Large intestine (tissue), 3 donors: Measurements from ENCODE around the gene PLEKHG3. TPM values are rescaled to one million over a fixed set of nuclear protein-coding genes. Genes with fewer than 3 reads are reported as not detected.
"Not testable (repeated sequence)": the region's sequence is repeated elsewhere in the genome, so short reads cannot be mapped to it uniquely, and the experiment has no call there.

Experiments
- DNase-seq, 2 donors: peaks; one replicate each; pipeline versions ENCODE4 v3.0.0 to v3.0.0-alpha.2; 2013
- H3K27ac ChIP-seq: one replicate; pipeline ENCODE4 v1.5.1; 2013; ENCODE audit warnings: low read length
- H3K27me3 ChIP-seq: 2 replicates; pipeline ENCODE4 v1.6.1; 2013; ENCODE audit warnings: low read length; ENCODE audit not compliant: control insufficient read depth, insufficient read depth
- H3K36me3 ChIP-seq: 2 replicates; pipeline ENCODE4 v1.6.1; 2013; ENCODE audit warnings: low read length; ENCODE audit not compliant: control insufficient read depth, insufficient read depth
- H3K4me1 ChIP-seq: one replicate; pipeline ENCODE4 v1.6.1; 2013; ENCODE audit warnings: low read length; ENCODE audit not compliant: control insufficient read depth, insufficient read depth
- H3K4me3 ChIP-seq: one replicate; pipeline ENCODE4 v1.5.1; 2013; ENCODE audit warnings: low read length
- H3K9me3 ChIP-seq: one replicate; pipeline ENCODE4 v1.6.1; 2013; ENCODE audit warnings: mild to moderate bottlenecking, low read depth, low read length, moderate library complexity; ENCODE audit not compliant: control insufficient read depth
- WGBS: methylation state at CpG from one replicate; pipeline ENCODE4 v1.1.5; 2013; ENCODE audit warnings: low lambda C conversion rate; ENCODE audit not compliant: insufficient coverage; 5-methylcytosine and 5-hydroxymethylcytosine counted together
- polyA plus RNA-seq: library from polyadenylated mRNA; unstranded; fragments of 120-200 nt; gene quantifications from one replicate; pipeline ENCODE4 v1.2.1, GENCODE V29; 2013

PLEKHG3 gene
- polyA plus RNA-seq, 1 donor, result 56.1 TPM

DNA sequence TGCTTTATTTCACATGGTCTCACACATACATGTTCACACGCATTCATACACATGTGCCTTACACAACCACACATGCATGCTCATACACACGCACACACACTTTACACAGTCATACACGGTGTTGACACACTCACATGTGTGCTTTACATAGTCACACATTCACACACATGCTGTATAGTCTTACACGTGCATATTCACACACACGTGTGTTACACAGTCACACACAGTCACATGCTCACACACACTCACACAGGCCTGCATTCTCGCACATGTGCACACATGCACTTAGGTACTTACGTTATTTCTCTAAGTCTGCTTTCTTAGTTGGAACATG, 18.0 kb upstream of the PLEKHG3 start:
- H3K4me1 ChIP-seq, result peaks cover 28% of the 10 kb centered on the region
- H3K27me3 ChIP-seq, result no peaks in the 10 kb centered on the region
- no peak for DNase-seq
- no peak overlapping the region for H3K27ac ChIP-seq
- no peaks in the 10 kb centered on the region for H3K36me3 ChIP-seq
- WGBS, result 100% methylated on average over 3 of the region's 7 CpGs
- H3K4me3 ChIP-seq, result no peak overlapping the region
- H3K9me3 ChIP-seq, result no peaks in the 10 kb centered on the region

DNA sequence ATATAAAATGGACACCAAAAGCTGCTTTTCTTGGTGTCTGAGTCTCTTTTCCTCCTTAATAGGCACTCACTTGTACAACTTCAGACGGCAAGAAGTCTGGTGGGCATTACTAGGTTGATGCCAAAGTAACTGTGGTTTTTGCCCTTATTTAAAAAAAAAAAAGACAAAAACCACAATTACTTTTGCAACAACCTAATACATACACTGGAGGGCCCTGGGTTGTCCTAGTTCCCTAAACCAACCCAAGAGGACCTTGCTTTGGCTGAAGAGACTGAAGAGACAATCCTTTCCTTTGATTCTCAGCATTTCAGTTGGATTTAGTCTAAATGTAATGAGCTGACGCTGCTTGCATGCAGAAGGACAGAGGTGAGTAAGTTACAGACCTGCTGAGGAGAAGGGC, 16.2 kb upstream of the PLEKHG3 start:
- no CpG with 5 or more reads among the region's 2 CpGs for WGBS
- no peaks in the 10 kb centered on the region for H3K27me3 ChIP-seq
- no peak for DNase-seq
- peaks cover 18% of the 10 kb centered on the region for H3K4me1 ChIP-seq
- H3K9me3 ChIP-seq, result no peaks in the 10 kb centered on the region
- H3K27ac ChIP-seq, result no peak overlapping the region
- no peaks in the 10 kb centered on the region for H3K36me3 ChIP-seq
- H3K4me3 ChIP-seq, result no peak overlapping the region

DNA sequence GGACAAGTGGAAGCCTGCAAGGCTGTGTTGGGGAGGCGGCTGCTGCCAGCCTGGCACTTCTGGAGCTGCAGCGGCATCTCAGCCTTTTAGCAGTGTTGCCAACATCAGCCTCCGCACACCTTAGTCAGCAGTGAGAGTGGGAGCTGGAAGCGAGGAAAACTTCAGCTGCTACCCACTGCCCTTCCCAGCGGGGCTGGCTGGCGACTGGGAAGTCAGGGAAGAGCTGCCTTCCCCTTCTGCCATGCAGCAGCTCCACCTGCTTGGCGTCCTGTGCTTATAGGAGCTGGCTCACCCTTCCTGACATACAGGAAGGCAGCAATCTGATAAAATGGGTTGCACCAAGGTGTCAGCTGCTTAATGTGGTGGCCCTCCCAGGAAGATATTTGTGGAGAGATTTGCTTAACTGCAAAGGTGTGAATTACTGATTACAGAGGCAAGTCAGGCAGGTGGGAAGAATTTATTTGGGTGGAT, 15.4 kb upstream of the PLEKHG3 start:
- H3K9me3 ChIP-seq, result no peaks in the 10 kb centered on the region
- DNase-seq, result peak in 1 of 2 donors; percentile 81
- peaks cover 18% of the 10 kb centered on the region for H3K4me1 ChIP-seq
- no peaks in the 10 kb centered on the region for H3K36me3 ChIP-seq
- H3K4me3 ChIP-seq, result no peak overlapping the region
- WGBS, result no CpG with 5 or more reads among the region's 7 CpGs
- no peaks in the 10 kb centered on the region for H3K27me3 ChIP-seq
- H3K27ac ChIP-seq, result peak overlapping the region; percentile 74

DNA sequence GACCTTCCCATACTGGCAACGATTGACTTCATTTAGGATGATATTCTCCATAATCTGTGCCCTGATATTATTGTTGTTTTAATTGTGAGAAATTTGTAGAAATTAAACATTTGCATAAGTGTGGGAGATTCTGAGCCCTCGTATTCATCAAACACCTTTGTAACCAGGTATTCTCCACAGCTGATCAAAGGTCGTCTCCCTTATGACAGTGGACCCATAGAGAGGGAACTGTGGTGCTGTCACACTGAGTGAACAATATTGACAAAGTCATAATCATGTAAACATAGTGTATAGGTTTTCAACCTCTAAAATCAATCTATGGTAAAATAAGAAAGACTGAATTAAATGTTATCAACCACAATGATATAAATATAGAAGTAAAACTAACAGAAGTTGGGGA, 14.9 kb upstream of the PLEKHG3 start:
- no peaks in the 10 kb centered on the region for H3K27me3 ChIP-seq
- H3K9me3 ChIP-seq, result no peaks in the 10 kb centered on the region
- peak in 1 of 2 donors; percentile 82 for DNase-seq
- peaks cover 18% of the 10 kb centered on the region for H3K4me1 ChIP-seq
- no peak overlapping the region for H3K4me3 ChIP-seq
- no peaks in the 10 kb centered on the region for H3K36me3 ChIP-seq
- H3K27ac ChIP-seq, result peak overlapping the region; percentile 74
- no CpG with 5 or more reads among the region's 3 CpGs for WGBS

DNA sequence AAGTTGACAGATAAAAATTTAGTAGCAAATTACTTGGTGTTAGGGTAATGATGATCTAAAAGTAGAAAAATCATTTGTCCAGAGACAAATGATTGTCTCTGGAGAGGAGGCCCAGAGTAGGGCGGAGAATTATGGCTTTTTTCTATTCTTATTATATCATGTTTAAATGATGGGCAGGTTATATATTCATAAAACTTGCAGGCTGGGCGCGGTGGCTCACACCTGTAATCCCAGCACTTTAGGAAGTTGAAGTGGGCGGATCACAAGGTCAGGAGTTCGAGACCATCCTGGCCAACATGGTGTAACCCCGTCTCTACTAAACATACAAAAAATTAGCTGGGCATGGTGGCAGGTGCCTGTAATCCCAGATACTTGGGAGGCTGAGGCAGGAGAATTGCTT, 13.6 kb upstream of the PLEKHG3 start:
- H3K4me1 ChIP-seq, result peaks cover 18% of the 10 kb centered on the region
- not testable (repeated sequence) for H3K4me3 ChIP-seq, H3K27me3 ChIP-seq, H3K27ac ChIP-seq, H3K9me3 ChIP-seq, H3K36me3 ChIP-seq, DNase-seq
- no CpG with 5 or more reads among the region's 6 CpGs for WGBS

DNA sequence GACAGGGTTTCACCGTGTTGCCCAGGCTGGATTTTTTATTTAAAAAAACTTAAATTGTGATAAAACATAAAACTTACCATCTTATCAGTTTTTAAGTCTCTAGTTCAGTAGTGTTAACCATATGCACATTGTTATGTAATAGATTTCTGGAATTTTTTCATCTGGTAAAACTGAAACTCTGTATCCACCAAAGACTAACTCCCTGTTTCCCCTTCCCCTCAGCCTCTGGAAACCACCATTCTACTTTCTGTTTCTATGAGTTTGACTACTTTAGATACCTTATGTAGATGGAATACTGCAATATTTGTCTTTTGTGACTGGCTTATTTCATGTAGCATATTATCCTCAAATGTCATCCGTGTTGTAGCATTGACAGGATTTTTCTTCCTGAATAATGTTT, 12.8 kb upstream of the PLEKHG3 start:
- Histone ChIP-seq H3K9me3 (no peaks in the 10 kb centered on the region), H3K4me3 (no peak overlapping the region), H3K27ac (no peak overlapping the region), H3K4me1 (peaks cover 23% of the 10 kb centered on the region), H3K27me3 (no peaks in the 10 kb centered on the region), H3K36me3 (no peaks in the 10 kb centered on the region)
- 100% methylated on average over 1 of the region's 2 CpGs for WGBS
- no peak for DNase-seq

DNA sequence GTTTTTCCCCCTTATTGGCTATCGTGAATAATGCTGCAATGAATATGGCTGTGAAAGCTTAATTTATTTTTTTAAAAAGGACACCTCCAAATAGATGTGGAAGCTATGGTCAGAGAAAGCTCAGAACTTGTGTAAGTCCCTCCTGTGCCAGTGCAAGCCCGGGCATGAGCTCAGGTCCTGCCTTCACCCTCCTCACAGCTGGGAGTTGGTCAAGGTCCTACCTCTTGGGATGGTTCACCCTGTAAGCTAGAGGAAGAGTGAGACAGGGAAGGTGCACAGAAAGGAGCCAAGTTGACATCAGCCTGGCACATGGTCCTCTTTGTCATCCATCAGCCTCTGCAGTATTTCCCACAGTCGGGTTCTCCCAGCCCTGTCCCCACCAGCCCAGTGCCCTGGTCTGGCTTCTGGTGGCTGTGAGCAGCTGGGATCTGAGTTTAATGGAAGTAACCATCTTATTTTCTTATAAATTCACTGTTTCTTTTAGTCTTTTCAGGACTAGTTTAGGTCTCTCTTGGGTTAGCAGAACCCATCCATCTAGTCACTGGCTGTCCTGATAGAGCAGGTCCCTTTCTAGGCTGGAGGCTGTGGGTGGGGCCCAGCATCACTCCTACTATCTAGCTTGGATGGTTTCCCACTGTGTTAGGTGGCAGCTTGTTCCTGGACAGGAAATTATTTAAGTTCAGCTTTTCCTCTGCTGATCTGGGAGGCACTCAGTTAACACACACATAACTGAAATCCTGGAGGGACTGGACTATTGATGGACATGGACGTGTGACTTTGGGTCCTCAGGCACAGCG, 11.8 kb upstream of the PLEKHG3 start:
- Histone ChIP-seq H3K27me3 (peaks cover 3% of the 10 kb centered on the region), H3K27ac (no peak overlapping the region), H3K36me3 (no peaks in the 10 kb centered on the region), H3K9me3 (no peaks in the 10 kb centered on the region), H3K4me3 (no peak overlapping the region), H3K4me1 (peaks cover 28% of the 10 kb centered on the region)
- WGBS, result no CpG with 5 or more reads among the region's 5 CpGs
- DNase-seq, result no peak

DNA sequence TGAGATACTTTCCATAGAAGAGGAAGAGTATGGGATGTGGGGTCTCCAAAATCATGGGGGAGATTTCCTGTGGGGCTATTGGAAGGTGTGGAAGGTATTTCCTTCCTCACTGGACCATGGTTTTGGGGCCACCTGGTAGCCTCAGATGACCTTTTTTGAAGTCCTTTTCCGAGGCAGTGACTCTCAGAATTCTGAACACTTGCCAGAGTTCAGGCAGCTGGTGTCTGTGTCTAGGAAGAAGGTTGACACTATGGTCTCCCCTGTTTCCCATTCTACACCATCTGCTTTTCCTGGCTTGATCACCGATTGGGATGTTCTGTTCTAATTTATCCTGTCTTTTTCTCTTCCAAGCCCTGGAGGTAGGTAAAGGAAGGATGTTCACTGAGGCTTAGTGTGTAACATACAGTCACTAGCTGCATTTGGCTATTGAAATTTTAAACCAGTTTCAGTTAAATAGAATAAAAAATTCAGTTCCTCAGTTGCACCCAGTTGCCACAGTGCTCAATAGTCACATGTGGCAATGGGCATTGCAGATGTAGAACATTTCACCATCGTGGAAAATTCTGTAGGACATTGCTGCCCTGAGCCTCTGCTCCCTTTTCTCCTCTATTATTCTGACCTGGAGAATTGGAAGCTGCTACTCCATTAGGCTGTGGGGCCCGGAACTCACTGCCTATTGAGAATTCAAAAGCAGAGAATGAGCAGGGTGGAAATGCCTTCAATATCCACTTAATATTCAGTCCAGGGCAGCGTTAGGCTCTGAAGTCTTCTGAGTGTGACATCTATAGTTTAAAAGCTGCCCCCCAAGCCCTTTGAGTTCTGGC, 11.0 kb upstream of the PLEKHG3 start:
- DNase-seq, result no peak
- no peaks in the 10 kb centered on the region for H3K9me3 ChIP-seq
- H3K27ac ChIP-seq, result no peak overlapping the region
- H3K36me3 ChIP-seq, result no peaks in the 10 kb centered on the region
- peaks cover 3% of the 10 kb centered on the region for H3K27me3 ChIP-seq
- H3K4me1 ChIP-seq, result peaks cover 33% of the 10 kb centered on the region
- no CpG with 5 or more reads among the region's 5 CpGs for WGBS
- no peak overlapping the region for H3K4me3 ChIP-seq

DNA sequence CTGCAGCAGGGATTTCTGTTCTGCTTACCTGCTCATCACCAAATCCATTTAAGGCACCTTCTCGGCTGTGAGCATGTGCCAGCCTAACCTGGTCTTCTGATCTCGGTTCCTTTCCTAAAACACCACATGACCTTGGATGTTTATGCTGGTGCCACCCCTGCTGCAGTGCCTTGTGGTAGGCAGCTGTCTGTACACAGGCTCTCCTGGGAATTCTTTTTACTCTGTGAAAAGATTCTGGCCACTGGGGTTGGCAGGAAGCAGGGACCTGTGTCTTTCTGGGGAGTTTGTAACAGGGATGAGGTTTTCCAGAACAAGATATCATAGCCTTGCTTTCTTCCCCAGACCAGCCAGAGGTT, 10.4 kb upstream of the PLEKHG3 start:
- Histone ChIP-seq H3K27ac (no peak overlapping the region), H3K36me3 (no peaks in the 10 kb centered on the region), H3K4me1 (peaks cover 32% of the 10 kb centered on the region), H3K9me3 (no peaks in the 10 kb centered on the region), H3K4me3 (no peak overlapping the region), H3K27me3 (peaks cover 3% of the 10 kb centered on the region)
- no peak for DNase-seq
- WGBS, result no CpG with 5 or more reads among the region's 2 CpGs

DNA sequence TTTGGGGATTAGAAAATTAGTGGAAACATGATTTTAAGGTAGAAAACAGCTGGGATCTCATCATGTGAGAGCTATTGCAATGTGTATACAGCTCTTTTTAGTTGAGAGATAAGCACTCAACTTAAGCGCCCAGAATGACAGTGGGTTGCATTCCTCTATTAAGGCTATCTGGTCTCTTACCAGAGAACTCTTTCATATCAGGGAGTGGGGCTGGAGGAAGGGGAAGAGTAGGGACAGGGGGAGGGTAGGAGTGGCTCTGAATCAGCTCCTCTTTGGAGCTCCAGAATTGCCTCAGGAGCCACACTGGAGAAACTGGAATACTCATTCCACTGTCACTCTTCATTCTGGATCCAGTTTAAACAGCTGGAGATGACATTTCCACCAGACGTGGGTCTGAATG, 9.2 kb upstream of the PLEKHG3 start:
- no peak overlapping the region for H3K4me3 ChIP-seq
- peaks cover 3% of the 10 kb centered on the region for H3K27me3 ChIP-seq
- no CpG with 5 or more reads among the region's 2 CpGs for WGBS
- no peak overlapping the region for H3K27ac ChIP-seq
- H3K4me1 ChIP-seq, result peaks cover 31% of the 10 kb centered on the region
- no peak for DNase-seq
- no peaks in the 10 kb centered on the region for H3K36me3 ChIP-seq
- no peaks in the 10 kb centered on the region for H3K9me3 ChIP-seq
